Measurements from ENCODE around the gene ZNF860.

DNA sequence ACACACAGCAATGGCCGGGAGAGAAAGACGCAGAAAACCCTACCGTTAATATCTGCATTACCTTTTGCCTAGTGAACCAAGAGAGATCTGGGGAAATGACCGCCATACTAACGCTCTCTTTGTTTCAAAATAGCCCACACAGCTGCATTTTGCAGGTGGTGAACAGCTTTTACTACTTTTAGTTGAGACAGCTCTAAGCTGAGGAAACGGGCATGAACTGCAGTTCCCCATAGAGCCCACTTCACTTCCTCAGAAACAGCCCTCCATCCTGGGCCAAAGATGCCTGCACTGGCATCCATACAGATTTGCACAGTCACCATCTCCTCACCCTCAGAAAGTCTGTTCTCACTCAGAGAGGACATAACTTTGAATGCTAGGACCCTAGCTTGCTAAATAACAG lies 45.0 kb downstream of the ZNF860 start:
- TF ChIP-seq CTCF (conservative IDR thresholded peaks at IDR 0.05; ENCODE audit: low read length) (no peak), EZH2phosphoT487 (IDR thresholded peaks at IDR 0.05; ENCODE audit: borderline replicate concordance, low read depth, low read length) (no peak)

Measured in OCI-LY7 (cell line).